GM12878 (cell line): Measurements from ENCODE around the gene CYBC1. TPM values are rescaled to one million over a fixed set of nuclear protein-coding genes. Genes with fewer than 3 reads are reported as not detected.

Source experiments
- BCL3 ChIP-seq: IDR thresholded peaks from 2 replicates; pipeline ENCODE4 v1.6.1; 2011; ENCODE audit warnings: borderline replicate concordance, low read depth, mild to moderate bottlenecking, moderate library complexity, low read length; ENCODE audit not compliant: insufficient read depth, poor library complexity, severe bottlenecking
- BHLHE40 ChIP-seq, 2 experiments: fragments of 450-650 bp in 1 of 2; IDR thresholded peaks; 2 replicates each; pipeline ENCODE4 v1.6.1; 2011 to 2017; ENCODE audit warnings: low read depth in 2 of 2, borderline replicate concordance in 1 of 2, improper control_type of control experiment in 1 of 2, low read length in 1 of 2, mild to moderate bottlenecking in 1 of 2
- ESRRA ChIP-seq: IDR thresholded peaks from 2 replicates; pipeline ENCODE4 v1.6.1; 2012; ENCODE audit warnings: mild to moderate bottlenecking, low read length, improper control_type of control experiment
- MAX ChIP-seq: IDR thresholded peaks from 2 replicates; pipeline ENCODE4 v1.6.1; 2012; ENCODE audit warnings: low read depth, low read length, improper control_type of control experiment
- MTA2 ChIP-seq: fragments of 450-650 bp; IDR thresholded peaks from 2 replicates; pipeline ENCODE4 v1.6.1; 2016; ENCODE audit warnings: low read depth, mild to moderate bottlenecking, moderate library complexity
- MYC ChIP-seq: IDR thresholded peaks from 2 replicates; pipeline ENCODE4 v1.6.1; 2011; ENCODE audit warnings: mild to moderate bottlenecking, low read length, moderate library complexity, inconsistent platforms; ENCODE audit not compliant: insufficient read depth, insufficient replicate concordance, insufficient read length, severe bottlenecking
- NFIC ChIP-seq: IDR thresholded peaks from 2 replicates; pipeline ENCODE4 v1.6.1; 2012; ENCODE audit warnings: low read depth, mild to moderate bottlenecking, inconsistent platforms, low read length, moderate library complexity
- NR2F1 ChIP-seq: fragments of 450-650 bp; conservative IDR thresholded peaks from 2 replicates; pipeline ENCODE4 v1.6.1; 2017; ENCODE audit warnings: mild to moderate bottlenecking
- PAX5 ChIP-seq: IDR thresholded peaks from 2 replicates; pipeline ENCODE4 v1.6.1; 2011; ENCODE audit warnings: low read depth, low read length, borderline replicate concordance
- POU2F2 ChIP-seq: IDR thresholded peaks from 3 replicates; pipeline ENCODE4 v1.6.1; 2011; ENCODE audit warnings: low read depth, mild to moderate bottlenecking, low read length, borderline replicate concordance
- SMARCA5 ChIP-seq: fragments of 450-650 bp; IDR thresholded peaks from 2 replicates; pipeline ENCODE4 v1.6.1; 2017; ENCODE audit warnings: mild to moderate bottlenecking
- TAF1 ChIP-seq: IDR thresholded peaks from 2 replicates; pipeline ENCODE4 v1.6.1; 2011; ENCODE audit warnings: mild to moderate bottlenecking, low read depth, low read length, borderline replicate concordance
- ZNF687 ChIP-seq: fragments of 450-650 bp; IDR thresholded peaks from 2 replicates; pipeline ENCODE4 v1.6.1; 2017; ENCODE audit warnings: mild to moderate bottlenecking, moderate library complexity
- ZSCAN29 ChIP-seq: fragments of 450-650 bp; IDR thresholded peaks from 2 replicates; pipeline ENCODE4 v1.6.1; 2017; ENCODE audit warnings: mild to moderate bottlenecking, moderate library complexity
- polyA plus RNA-seq, 11 experiments: library from polyadenylated mRNA; depleted of rRNA in 4 of 11; unstranded in 6 of 11; stranded (reverse) in 5 of 11; fragments of >200 nt; fragmentation: Nextera tagmentation in 4 of 11; fragmentation: Illumina TruSeq in 1 of 11; extraction: Ambion mirVana in 4 of 11; extraction: Trizol in 1 of 11; gene quantifications; 1 replicate in 1 of 11; 2 replicates in 10 of 11; pipeline versions ENCODE4 v1.2.1 to v1.2.3, GENCODE V29; 2011 to 2016; ENCODE audit warnings: inconsistent platforms in 2 of 11, missing spikeins in 2 of 11, low read depth in 1 of 11
- total RNA-seq, 4 experiments: library from RNA; depleted of rRNA in 3 of 4; stranded (reverse); fragments of >200 nt in 3 of 4; fragmentation: Illumina TruSeq in 1 of 4; extraction: Trizol in 1 of 4; gene quantifications; 2 replicates each; pipeline versions ENCODE4 v1.2.1 to v1.2.3, GENCODE V29; 2013 to 2021
- TF ChIP-seq, protein P1 (sequence below): fragments of 450-650 bp; IDR thresholded peaks from 2 replicates; pipeline ENCODE4 v1.6.1; 2017; ENCODE audit warnings: mild to moderate bottlenecking, moderate library complexity
- TF ChIP-seq, protein P2 (sequence below): fragments of 450-650 bp; IDR thresholded peaks from 2 replicates; pipeline ENCODE4 v1.6.1; 2018; ENCODE audit warnings: mild to moderate bottlenecking, low read depth, moderate library complexity; ENCODE audit not compliant: partially characterized antibody

The CYBC1 gene
- total and polyA plus RNA-seq, 10 of the 15 experiments (the other 5 are each of a cell fraction or from before 2014, with no cell fraction given): 4.2 to 162 (median 133) TPM

DNA sequence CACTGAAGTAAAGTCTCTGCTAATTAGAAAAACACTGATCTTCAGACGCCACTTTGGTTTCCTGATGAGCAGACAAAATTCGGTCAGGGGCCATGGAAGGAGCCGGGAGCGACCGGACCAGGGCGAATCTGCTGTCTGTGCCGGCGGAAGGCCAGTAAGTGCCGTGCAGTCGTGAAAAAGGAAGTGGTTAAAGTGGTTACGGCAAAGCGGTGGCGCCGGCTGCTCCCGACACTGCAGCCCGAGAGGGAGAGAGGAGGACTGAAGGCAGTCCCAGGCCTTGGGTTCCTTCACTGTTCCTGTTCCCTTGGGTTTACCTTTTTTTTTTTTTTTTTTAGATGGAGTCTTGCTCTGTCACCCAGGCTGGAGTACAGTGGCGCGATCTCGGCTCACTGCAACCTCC is 49.7 kb downstream of the CYBC1 start (continued):
- TF ChIP-seq, protein P1, sequence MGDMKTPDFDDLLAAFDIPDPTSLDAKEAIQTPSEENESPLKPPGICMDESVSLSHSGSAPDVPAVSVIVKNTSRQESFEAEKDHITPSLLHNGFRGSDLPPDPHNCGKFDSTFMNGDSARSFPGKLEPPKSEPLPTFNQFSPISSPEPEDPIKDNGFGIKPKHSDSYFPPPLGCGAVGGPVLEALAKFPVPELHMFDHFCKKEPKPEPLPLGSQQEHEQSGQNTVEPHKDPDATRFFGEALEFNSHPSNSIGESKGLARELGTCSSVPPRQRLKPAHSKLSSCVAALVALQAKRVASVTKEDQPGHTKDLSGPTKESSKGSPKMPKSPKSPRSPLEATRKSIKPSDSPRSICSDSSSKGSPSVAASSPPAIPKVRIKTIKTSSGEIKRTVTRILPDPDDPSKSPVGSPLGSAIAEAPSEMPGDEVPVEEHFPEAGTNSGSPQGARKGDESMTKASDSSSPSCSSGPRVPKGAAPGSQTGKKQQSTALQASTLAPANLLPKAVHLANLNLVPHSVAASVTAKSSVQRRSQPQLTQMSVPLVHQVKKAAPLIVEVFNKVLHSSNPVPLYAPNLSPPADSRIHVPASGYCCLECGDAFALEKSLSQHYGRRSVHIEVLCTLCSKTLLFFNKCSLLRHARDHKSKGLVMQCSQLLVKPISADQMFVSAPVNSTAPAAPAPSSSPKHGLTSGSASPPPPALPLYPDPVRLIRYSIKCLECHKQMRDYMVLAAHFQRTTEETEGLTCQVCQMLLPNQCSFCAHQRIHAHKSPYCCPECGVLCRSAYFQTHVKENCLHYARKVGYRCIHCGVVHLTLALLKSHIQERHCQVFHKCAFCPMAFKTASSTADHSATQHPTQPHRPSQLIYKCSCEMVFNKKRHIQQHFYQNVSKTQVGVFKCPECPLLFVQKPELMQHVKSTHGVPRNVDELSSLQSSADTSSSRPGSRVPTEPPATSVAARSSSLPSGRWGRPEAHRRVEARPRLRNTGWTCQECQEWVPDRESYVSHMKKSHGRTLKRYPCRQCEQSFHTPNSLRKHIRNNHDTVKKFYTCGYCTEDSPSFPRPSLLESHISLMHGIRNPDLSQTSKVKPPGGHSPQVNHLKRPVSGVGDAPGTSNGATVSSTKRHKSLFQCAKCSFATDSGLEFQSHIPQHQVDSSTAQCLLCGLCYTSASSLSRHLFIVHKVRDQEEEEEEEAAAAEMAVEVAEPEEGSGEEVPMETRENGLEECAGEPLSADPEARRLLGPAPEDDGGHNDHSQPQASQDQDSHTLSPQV: no peak
- TF ChIP-seq ESRRA (no peak), POU2F2 (0 out of 3 replicates have a peak, but pooled peaks have one; percentile 24), NFIC (no peak), PAX5 (0 out of 2 replicates have a peak, but pooled peaks have one; percentile 39), BHLHE40 (IDR thresholded peaks at IDR 0.05; ENCODE audit: borderline replicate concordance in 1 of 2, low read depth in 2 of 2, low read length in 1 of 2) (peak; percentile 17 to 62; a peak in 1 of 4 replicates), MAX (no peak), TAF1 (no peak), MYC (no peak), ZSCAN29 (no peak), NR2F1 (no peak), BCL3 (no peak), MTA2 (peak; percentile 39; the same call in 1 of the 2 replicates), ZNF687 (0 out of 2 replicates have a peak, but pooled peaks have one; percentile 31), SMARCA5 (no peak)
- TF ChIP-seq, protein P2, sequence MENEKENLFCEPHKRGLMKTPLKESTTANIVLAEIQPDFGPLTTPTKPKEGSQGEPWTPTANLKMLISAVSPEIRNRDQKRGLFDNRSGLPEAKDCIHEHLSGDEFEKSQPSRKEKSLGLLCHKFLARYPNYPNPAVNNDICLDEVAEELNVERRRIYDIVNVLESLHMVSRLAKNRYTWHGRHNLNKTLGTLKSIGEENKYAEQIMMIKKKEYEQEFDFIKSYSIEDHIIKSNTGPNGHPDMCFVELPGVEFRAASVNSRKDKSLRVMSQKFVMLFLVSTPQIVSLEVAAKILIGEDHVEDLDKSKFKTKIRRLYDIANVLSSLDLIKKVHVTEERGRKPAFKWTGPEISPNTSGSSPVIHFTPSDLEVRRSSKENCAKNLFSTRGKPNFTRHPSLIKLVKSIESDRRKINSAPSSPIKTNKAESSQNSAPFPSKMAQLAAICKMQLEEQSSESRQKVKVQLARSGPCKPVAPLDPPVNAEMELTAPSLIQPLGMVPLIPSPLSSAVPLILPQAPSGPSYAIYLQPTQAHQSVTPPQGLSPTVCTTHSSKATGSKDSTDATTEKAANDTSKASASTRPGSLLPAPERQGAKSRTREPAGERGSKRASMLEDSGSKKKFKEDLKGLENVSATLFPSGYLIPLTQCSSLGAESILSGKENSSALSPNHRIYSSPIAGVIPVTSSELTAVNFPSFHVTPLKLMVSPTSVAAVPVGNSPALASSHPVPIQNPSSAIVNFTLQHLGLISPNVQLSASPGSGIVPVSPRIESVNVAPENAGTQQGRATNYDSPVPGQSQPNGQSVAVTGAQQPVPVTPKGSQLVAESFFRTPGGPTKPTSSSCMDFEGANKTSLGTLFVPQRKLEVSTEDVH: no peak
